ENCODE measurements around the gene TSPAN6. TPM values are rescaled to one million over a fixed set of nuclear protein-coding genes. Genes with fewer than 3 reads are reported as not detected.
A peak's percentile ranks its signal among the peaks of the same experiment; 100 is the strongest.

The TSPAN6 gene
- total RNA-seq, 2 donors from 2014 or later: 7.5 to 12.0 TPM

DNA sequence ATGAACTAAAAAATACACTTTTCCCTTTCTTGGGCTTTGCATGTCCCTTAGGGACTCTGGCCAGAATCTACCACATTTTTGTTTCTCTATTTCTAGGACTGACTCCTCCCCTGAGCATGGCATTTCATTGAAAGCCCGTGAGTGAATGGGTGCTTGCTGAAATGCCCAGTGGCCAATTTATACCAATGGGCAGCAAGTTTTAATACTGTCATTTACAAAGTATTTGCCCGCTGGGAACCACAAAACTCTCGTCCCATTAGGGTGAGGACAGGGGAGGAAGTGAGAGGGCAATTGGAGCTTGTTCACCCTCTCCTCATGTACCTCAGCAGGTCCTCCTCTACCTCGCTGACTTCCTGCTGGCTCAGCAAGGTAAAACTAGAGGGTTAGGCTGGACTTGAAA is 8.5 kb upstream of the TSPAN6 start:
- Histone ChIP-seq H3K27ac (peak overlapping the region; percentile 55 to 77), H3K9me3 (no peaks in the 10 kb centered on the region), H3K27me3 (no peaks in the 10 kb centered on the region), H3K36me3 (no peaks in the 10 kb centered on the region), H3K4me3 (peak overlapping the region; percentile 32 to 37), H3K4me1 (peaks cover 0 to 3% of the 10 kb centered on the region in 2 donors)
- TF ChIP-seq CTCF (IDR thresholded peaks at IDR 0.05): no peak
- DNase-seq (ENCODE audit: low spot score): no peak

GRCh38 chrX:100643956-100644860 is 7.6 kb upstream of the TSPAN6 start, which contains the start of gene SRPX2:
Gene SRPX2 (plus strand): TSS chrX:100644199. CDS start chrX:100646323, 2,124 bp downstream.
- no peak for TF ChIP-seq CTCF (IDR thresholded peaks at IDR 0.05)
- peak within 1 kb of the TSS; percentile 55 to 77 for H3K27ac ChIP-seq
- no peaks in the 10 kb centered on the region for H3K36me3 ChIP-seq
- no peaks in the 10 kb centered on the region for H3K27me3 ChIP-seq
- peak within 1 kb of the TSS; percentile 32 to 37 for H3K4me3 ChIP-seq
- peak; percentile 84 for DNase-seq (ENCODE audit: low spot score)
- H3K4me1 ChIP-seq: peaks cover 0 to 3% of the 10 kb centered on the region in 2 donors
- no peaks in the 10 kb centered on the region for H3K9me3 ChIP-seq

DNA sequence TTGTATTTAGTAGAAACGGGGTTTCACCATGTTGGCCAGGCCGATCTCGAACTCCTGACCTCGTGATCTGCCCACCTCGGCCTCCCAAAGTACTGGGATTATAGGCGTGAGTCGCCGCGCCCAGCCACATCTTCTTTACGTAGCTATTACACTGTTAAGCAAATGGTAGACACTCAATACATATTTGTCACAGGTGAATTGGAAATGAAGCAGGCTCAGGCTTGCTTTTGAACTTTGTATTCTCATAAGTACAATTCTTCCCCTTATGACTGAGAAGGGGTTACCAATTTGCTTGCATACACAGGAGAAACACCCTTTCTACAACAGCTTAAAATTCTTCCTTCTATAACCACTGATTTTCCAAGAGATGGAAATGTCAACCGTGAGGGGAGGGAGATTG is 6.6 kb upstream of the TSPAN6 start:
- no peaks in the 10 kb centered on the region for H3K27me3 ChIP-seq
- TF ChIP-seq CTCF (IDR thresholded peaks at IDR 0.05): no peak
- no peaks in the 10 kb centered on the region for H3K36me3 ChIP-seq
- H3K4me1 ChIP-seq: no peaks in the 10 kb centered on the region
- H3K27ac ChIP-seq: peak overlapping the region in 1 of 2 donors; percentile 53
- DNase-seq (ENCODE audit: low spot score): no peak
- no peak overlapping the region for H3K4me3 ChIP-seq
- no peaks in the 10 kb centered on the region for H3K9me3 ChIP-seq

DNA sequence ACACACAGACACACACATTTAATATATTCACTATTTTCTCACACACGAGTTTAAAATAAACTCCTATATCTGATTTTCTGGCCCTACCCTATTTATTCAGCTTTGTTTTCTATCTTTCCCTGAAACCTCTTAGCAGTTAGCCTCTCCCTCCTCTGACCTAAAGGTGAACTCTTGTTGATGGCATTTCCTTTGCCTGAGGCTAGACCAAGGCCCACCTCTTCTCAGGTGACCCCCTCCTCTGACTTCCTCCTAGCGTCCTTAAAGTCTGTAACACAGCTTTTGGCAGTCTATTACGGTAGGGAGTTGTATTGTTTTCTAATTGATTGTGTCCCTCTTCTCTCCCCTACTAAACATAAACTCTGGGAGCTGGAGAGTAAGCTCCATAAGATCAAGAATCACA is 5.7 kb upstream of the TSPAN6 start:
- Histone ChIP-seq H3K9me3 (no peaks in the 10 kb centered on the region), H3K27me3 (no peaks in the 10 kb centered on the region)
- no peak for TF ChIP-seq CTCF (IDR thresholded peaks at IDR 0.05)

GRCh38 chrX:100635989-100636320 is 651 bp downstream of the TSPAN6 start:
- Histone ChIP-seq H3K27ac (peak overlapping the region; percentile 55 to 64), H3K36me3 (no peaks in the 10 kb centered on the region), H3K4me1 (no peaks in the 10 kb centered on the region), H3K27me3 (no peaks in the 10 kb centered on the region), H3K9me3 (no peaks in the 10 kb centered on the region), H3K4me3 (peak overlapping the region; percentile 52 to 58)
- TF ChIP-seq CTCF (IDR thresholded peaks at IDR 0.05): no peak
- DNase-seq (ENCODE audit: low spot score): no peak

More for the DNA sequence above, 5.7 kb upstream of the TSPAN6 start:
- H3K36me3 ChIP-seq: no peaks in the 10 kb centered on the region
- no peak overlapping the region for H3K27ac ChIP-seq
- no peak for DNase-seq (ENCODE audit: low spot score)
- H3K4me1 ChIP-seq: no peaks in the 10 kb centered on the region
- H3K4me3 ChIP-seq: no peak overlapping the region

Measured in right atrium auricular region (tissue), 2 donors.